IMR-90 (cell line): Measurements from ENCODE around the gene FXR2. TPM values are rescaled to one million over a fixed set of nuclear protein-coding genes. Genes with fewer than 3 reads are reported as not detected.
A peak's percentile ranks its signal among the peaks of the same experiment; 100 is the strongest.

Experiments used
- POLR2A ChIP-seq: IDR thresholded peaks from 2 replicates; pipeline ENCODE4 v1.6.1; 2012; ENCODE audit warnings: mild to moderate bottlenecking, low read depth, low read length
- USF2 ChIP-seq: fragments of 150-350 bp; IDR thresholded peaks from 2 replicates; pipeline ENCODE4 v1.6.1; 2017; ENCODE audit warnings: mild to moderate bottlenecking, antibody characterized with exemption, low read length, low read depth
- polyA plus RNA-seq, 3 experiments: library from polyadenylated mRNA; depleted of rRNA; stranded (reverse); fragments of >200 nt; gene quantifications; 2 replicates each; pipeline ENCODE4 v1.2.3, GENCODE V29; 2012; ENCODE audit warnings: low replicate concordance in 1 of 3
- total RNA-seq: library from RNA; depleted of rRNA; stranded (reverse); fragments of >200 nt; gene quantifications from 2 replicates; pipeline ENCODE4 v1.2.3, GENCODE V29; 2012

Gene FXR2
- total and polyA plus RNA-seq, 2 of the 4 experiments (the other 2 are of a cell fraction), result 39.1 to 55.9 TPM

GRCh38 chr17:7587420-7588151, 27.1 kb downstream of the FXR2 start (continued):
- TF ChIP-seq USF2 (no peak), POLR2A (0 out of 2 replicates have a peak, but pooled peaks have one; percentile 46)
